SK-N-SH treated with all-trans-retinoic acid at 6 μM for 48 hours (cell line): ENCODE data around the gene CSE1L.
"Not testable (repeated sequence)": the region's sequence is repeated elsewhere in the genome, so short reads cannot be mapped to it uniquely, and the experiment has no call there.

Experiments used
- ATAC-seq: fragments of 200-7000 bp; cut with Tn5 transposase; 3 replicates; pipeline ENCODE4 v1.9.1; 2020; ENCODE audit warnings: mild to moderate bottlenecking, moderate library complexity
- ARNTL ChIP-seq: fragments of 450-650 bp; formaldehyde crosslinking; IDR thresholded peaks from 2 replicates; pipeline ENCODE4 v1.5.0; 2020; ENCODE audit warnings: low read depth, mild to moderate bottlenecking, moderate library complexity, borderline replicate concordance
- BACH2 ChIP-seq: fragments of 250-450 bp; sonication (Bioruptor Pico); IDR thresholded peaks from 2 replicates; pipeline ENCODE4 v1.9.0; 2021; ENCODE audit warnings: mild to moderate bottlenecking, borderline replicate concordance
- CSDC2 ChIP-seq: fragments of 250-450 bp; sonication (Bioruptor Pico); IDR thresholded peaks from 2 replicates; pipeline ENCODE4 v1.5.0; 2020; ENCODE audit warnings: mild to moderate bottlenecking, moderate library complexity
- GLIS3 ChIP-seq: fragments of 250-450 bp; sonication (Bioruptor Pico); IDR thresholded peaks from 2 replicates; pipeline ENCODE4 v1.5.0; 2020; ENCODE audit warnings: mild to moderate bottlenecking, moderate library complexity
- ISL1 ChIP-seq: fragments of 250-450 bp; sonication (Bioruptor Pico); IDR thresholded peaks from 2 replicates; pipeline ENCODE4 v2.1.2; 2022; ENCODE audit warnings: mild to moderate bottlenecking, moderate library complexity
- OSR1 ChIP-seq: fragments of 250-450 bp; sonication (Bioruptor Pico); IDR thresholded peaks from 2 replicates; pipeline ENCODE4 v1.8.0; 2022; ENCODE audit warnings: moderate library complexity, mild to moderate bottlenecking, inconsistent platforms
- PPARA ChIP-seq: fragments of 250-450 bp; sonication (Bioruptor Pico); IDR thresholded peaks from 2 replicates; pipeline ENCODE4 v1.5.0; 2020; ENCODE audit warnings: mild to moderate bottlenecking, borderline replicate concordance
- RARB ChIP-seq: fragments of 250-450 bp; sonication (Bioruptor Pico); IDR thresholded peaks from 2 replicates; pipeline ENCODE4 v1.8.0; 2021; ENCODE audit warnings: mild to moderate bottlenecking, moderate library complexity
- SNAI2 ChIP-seq: fragments of 250-450 bp; sonication (Bioruptor Pico); IDR thresholded peaks from 2 replicates; pipeline ENCODE4 v1.5.0; 2020; ENCODE audit warnings: mild to moderate bottlenecking, moderate library complexity
- TCF4 ChIP-seq: fragments of 250-450 bp; sonication (Bioruptor Pico); IDR thresholded peaks from 2 replicates; pipeline ENCODE4 v1.8.0; 2021; ENCODE audit warnings: mild to moderate bottlenecking, moderate library complexity, borderline replicate concordance
- TOX ChIP-seq: fragments of 250-450 bp; sonication (Bioruptor Pico); IDR thresholded peaks from 2 replicates; pipeline ENCODE4 v1.8.0; 2021; ENCODE audit warnings: mild to moderate bottlenecking, moderate library complexity, borderline replicate concordance
- ZC3H10 ChIP-seq: fragments of 250-450 bp; sonication (Bioruptor Pico); IDR thresholded peaks from 2 replicates; pipeline ENCODE4 v1.5.1; 2021; ENCODE audit warnings: mild to moderate bottlenecking, moderate library complexity
- ZFP3 ChIP-seq: fragments of 250-450 bp; sonication (Bioruptor Pico); IDR thresholded peaks from 2 replicates; pipeline ENCODE4 v1.5.0; 2020; ENCODE audit warnings: mild to moderate bottlenecking, moderate library complexity
- ZNF565 ChIP-seq: fragments of 450-650 bp; formaldehyde crosslinking; conservative IDR thresholded peaks from 2 replicates; pipeline ENCODE4 v1.5.0; 2020; ENCODE audit warnings: low read depth, mild to moderate bottlenecking, moderate library complexity
- ZNF70 ChIP-seq: fragments of 450-650 bp; formaldehyde crosslinking; IDR thresholded peaks from 2 replicates; pipeline ENCODE4 v1.5.0; 2020; ENCODE audit warnings: mild to moderate bottlenecking, moderate library complexity
- ZNF8 ChIP-seq: fragments of 450-650 bp; formaldehyde crosslinking; IDR thresholded peaks from 2 replicates; pipeline ENCODE4 v1.5.0; 2020; ENCODE audit warnings: mild to moderate bottlenecking, moderate library complexity
- TF ChIP-seq, protein P1 (sequence below): fragments of 250-450 bp; sonication (Bioruptor Pico); IDR thresholded peaks from 2 replicates; pipeline ENCODE4 v1.5.0; 2020; ENCODE audit warnings: mild to moderate bottlenecking, moderate library complexity
- TF ChIP-seq, protein P2 (sequence below): fragments of 250-450 bp; sonication (Bioruptor Pico); IDR thresholded peaks from 2 replicates; pipeline ENCODE4 v1.8.0; 2021; ENCODE audit warnings: low read depth, mild to moderate bottlenecking, moderate library complexity, borderline replicate concordance
- TF ChIP-seq, protein P3 (sequence below): fragments of 250-450 bp; sonication (Bioruptor Pico); IDR thresholded peaks from 2 replicates; pipeline ENCODE4 v1.5.1; 2021; ENCODE audit warnings: mild to moderate bottlenecking, moderate library complexity
- TF ChIP-seq, protein P4 (sequence below): fragments of 250-450 bp; sonication (Bioruptor Pico); IDR thresholded peaks from 2 replicates; pipeline ENCODE4 v1.5.1; 2020; ENCODE audit warnings: low read depth, mild to moderate bottlenecking, moderate library complexity
- TF ChIP-seq, protein P5 (sequence below): fragments of 250-450 bp; sonication (Bioruptor Pico); IDR thresholded peaks from 2 replicates; pipeline ENCODE4 v1.8.0; 2020; ENCODE audit warnings: mild to moderate bottlenecking, moderate library complexity, borderline replicate concordance

CSE1L gene

DNA sequence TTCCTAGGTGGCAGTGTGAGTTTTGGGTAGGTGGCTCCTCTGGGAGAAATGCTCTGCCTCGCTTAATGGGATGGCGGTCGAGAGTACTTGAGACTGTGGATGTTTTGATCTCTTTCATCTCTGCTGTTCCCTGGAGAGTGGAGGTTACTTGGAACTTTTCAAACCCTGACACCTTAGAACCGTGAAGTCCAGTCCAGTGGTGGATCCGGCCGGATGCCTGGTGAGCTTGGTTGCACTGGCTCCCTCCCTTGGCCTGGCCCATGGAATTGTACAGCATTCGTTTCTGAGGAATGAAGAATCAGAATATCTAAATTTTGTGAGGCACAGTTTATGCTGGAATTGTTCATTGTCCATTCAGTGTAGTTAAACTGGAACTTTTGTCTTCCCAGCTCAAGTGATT lies 51.0 kb downstream of the CSE1L start (continued):
- TF ChIP-seq, protein P1, sequence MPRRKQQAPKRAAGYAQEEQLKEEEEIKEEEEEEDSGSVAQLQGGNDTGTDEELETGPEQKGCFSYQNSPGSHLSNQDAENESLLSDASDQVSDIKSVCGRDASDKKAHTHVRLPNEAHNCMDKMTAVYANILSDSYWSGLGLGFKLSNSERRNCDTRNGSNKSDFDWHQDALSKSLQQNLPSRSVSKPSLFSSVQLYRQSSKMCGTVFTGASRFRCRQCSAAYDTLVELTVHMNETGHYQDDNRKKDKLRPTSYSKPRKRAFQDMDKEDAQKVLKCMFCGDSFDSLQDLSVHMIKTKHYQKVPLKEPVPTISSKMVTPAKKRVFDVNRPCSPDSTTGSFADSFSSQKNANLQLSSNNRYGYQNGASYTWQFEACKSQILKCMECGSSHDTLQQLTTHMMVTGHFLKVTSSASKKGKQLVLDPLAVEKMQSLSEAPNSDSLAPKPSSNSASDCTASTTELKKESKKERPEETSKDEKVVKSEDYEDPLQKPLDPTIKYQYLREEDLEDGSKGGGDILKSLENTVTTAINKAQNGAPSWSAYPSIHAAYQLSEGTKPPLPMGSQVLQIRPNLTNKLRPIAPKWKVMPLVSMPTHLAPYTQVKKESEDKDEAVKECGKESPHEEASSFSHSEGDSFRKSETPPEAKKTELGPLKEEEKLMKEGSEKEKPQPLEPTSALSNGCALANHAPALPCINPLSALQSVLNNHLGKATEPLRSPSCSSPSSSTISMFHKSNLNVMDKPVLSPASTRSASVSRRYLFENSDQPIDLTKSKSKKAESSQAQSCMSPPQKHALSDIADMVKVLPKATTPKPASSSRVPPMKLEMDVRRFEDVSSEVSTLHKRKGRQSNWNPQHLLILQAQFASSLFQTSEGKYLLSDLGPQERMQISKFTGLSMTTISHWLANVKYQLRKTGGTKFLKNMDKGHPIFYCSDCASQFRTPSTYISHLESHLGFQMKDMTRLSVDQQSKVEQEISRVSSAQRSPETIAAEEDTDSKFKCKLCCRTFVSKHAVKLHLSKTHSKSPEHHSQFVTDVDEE (CRISPR knock-in tag) = no peak
- TF ChIP-seq ZNF70 (CRISPR knock-in tag) (no peak), BACH2 (no peak), CSDC2 (CRISPR knock-in tag) (no peak), SNAI2 (CRISPR knock-in tag) (no peak)

DNA sequence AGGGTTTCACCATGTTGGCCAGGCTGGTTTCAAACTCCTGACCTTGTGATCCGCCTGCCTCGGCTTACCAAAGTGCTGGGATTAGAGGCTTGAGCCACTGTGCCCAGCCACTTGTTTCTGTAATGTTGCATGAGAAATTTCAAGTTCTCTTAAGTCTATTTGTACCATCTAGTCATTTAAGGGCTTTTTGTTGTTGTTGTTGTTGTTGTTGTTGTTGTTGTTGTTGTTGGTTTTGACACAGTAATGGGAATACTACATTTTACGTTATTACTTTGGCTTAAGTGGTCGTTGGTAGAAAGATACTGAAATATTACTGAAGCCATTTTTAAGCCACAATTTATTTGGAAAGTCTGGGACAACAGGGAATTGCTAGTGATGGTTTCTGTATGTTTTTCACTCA lies 52.0 kb downstream of the CSE1L start:
- no peak for TF ChIP-seq TOX (CRISPR knock-in tag)
- no peak for TF ChIP-seq ZNF565 (CRISPR knock-in tag)
- ATAC-seq = no peak

DNA sequence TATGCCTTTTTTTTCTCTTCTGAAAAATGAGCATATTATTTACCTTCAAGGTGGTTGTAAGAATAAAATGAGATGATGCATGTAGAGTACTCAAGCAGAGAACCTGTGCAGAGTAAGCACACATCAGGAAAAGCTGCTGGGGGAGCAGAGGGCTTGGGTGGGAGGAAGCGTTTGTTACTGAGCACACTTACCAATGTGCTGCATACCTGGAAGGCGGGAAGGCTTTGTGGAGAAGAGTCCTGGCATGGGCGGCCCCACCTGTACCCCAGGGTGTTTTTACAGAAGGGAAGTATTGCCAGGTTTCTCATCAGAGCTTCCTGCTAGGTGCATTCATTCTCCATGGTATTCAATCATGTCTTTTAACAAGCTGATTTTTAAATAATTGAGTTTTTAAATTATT lies 52.9 kb downstream of the CSE1L start:
- TF ChIP-seq, protein P2, sequence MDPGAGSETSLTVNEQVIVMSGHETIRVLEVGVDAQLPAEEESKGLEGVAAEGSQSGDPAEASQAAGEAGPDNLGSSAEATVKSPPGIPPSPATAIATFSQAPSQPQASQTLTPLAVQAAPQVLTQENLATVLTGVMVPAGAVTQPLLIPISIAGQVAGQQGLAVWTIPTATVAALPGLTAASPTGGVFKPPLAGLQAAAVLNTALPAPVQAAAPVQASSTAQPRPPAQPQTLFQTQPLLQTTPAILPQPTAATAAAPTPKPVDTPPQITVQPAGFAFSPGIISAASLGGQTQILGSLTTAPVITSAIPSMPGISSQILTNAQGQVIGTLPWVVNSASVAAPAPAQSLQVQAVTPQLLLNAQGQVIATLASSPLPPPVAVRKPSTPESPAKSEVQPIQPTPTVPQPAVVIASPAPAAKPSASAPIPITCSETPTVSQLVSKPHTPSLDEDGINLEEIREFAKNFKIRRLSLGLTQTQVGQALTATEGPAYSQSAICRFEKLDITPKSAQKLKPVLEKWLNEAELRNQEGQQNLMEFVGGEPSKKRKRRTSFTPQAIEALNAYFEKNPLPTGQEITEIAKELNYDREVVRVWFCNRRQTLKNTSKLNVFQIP (CRISPR knock-in tag) = no peak
- TF ChIP-seq ZFP3 (CRISPR knock-in tag) (no peak), RARB (CRISPR knock-in tag) (no peak), ISL1 (CRISPR knock-in tag) (no peak), ZNF565 (CRISPR knock-in tag) (no peak), ZNF8 (CRISPR knock-in tag) (no peak), OSR1 (CRISPR knock-in tag) (no peak), TCF4 (CRISPR knock-in tag) (no peak), PPARA (no peak), GLIS3 (CRISPR knock-in tag) (no peak), ZNF70 (CRISPR knock-in tag) (no peak)
- TF ChIP-seq, all 23 proteins: peak for 0

DNA sequence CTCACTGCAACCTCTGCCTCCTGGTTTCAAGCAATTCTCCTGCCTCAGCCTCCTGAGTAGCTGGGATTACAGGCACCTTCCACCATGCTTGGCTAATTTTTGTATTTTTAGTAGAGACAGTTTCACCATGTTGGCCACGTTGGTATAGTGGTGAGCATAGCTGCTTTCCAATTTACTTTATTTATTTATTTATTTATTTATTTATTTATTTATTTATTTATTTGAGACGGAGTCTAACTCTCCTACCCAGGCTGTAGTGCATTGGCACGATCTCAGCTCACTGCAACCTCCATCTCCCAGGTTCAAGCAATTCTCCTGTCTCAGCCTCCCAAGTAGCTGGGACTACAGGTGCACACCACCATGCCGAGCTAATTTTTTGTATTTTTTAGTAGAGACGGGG lies 54.2 kb downstream of the CSE1L start:
- not testable (repeated sequence) for ATAC-seq

More for the DNA sequence above, 52.9 kb downstream of the CSE1L start:
- no peak for ATAC-seq

DNA sequence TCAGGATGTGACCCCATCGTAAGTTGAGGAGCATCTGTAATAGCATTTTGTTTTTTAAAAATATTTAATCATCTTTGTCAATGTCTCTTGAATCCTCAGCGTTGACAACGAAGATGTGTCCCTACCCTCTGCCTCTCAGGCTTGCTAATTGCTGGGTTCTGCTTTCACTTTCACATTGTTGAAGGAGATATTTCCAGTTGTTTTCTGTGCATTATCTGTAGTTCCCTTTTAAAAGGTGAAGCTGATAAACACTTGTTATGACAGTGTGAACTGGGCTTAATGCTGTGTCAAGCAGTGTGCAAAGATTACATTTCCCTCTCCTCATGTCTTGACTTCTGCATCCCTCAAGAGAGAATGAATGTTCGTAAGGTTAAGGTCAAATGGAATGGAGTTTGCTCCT lies 54.9 kb downstream of the CSE1L start:
- TF ChIP-seq ZNF70 (CRISPR knock-in tag) (no peak), GLIS3 (CRISPR knock-in tag) (no peak), CSDC2 (CRISPR knock-in tag) (no peak), ZFP3 (CRISPR knock-in tag) (no peak), ZNF565 (CRISPR knock-in tag) (no peak), SNAI2 (CRISPR knock-in tag) (no peak), BACH2 (no peak), OSR1 (CRISPR knock-in tag) (no peak), ZC3H10 (CRISPR knock-in tag) (no peak), PPARA (no peak), ARNTL (CRISPR knock-in tag) (no peak), ISL1 (CRISPR knock-in tag) (no peak), TOX (CRISPR knock-in tag) (no peak)
- TF ChIP-seq, protein P3, sequence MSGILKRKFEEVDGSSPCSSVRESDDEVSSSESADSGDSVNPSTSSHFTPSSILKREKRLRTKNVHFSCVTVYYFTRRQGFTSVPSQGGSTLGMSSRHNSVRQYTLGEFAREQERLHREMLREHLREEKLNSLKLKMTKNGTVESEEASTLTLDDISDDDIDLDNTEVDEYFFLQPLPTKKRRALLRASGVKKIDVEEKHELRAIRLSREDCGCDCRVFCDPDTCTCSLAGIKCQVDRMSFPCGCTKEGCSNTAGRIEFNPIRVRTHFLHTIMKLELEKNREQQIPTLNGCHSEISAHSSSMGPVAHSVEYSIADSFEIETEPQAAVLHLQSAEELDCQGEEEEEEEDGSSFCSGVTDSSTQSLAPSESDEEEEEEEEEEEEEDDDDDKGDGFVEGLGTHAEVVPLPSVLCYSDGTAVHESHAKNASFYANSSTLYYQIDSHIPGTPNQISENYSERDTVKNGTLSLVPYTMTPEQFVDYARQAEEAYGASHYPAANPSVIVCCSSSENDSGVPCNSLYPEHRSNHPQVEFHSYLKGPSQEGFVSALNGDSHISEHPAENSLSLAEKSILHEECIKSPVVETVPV = no peak
- TF ChIP-seq, protein P1 (CRISPR knock-in tag) = no peak
- TF ChIP-seq, protein P4, sequence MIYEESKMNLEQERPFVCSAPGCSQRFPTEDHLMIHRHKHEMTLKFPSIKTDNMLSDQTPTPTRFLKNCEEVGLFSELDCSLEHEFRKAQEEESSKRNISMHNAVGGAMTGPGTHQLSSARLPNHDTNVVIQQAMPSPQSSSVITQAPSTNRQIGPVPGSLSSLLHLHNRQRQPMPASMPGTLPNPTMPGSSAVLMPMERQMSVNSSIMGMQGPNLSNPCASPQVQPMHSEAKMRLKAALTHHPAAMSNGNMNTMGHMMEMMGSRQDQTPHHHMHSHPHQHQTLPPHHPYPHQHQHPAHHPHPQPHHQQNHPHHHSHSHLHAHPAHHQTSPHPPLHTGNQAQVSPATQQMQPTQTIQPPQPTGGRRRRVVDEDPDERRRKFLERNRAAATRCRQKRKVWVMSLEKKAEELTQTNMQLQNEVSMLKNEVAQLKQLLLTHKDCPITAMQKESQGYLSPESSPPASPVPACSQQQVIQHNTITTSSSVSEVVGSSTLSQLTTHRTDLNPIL = no peak
- TF ChIP-seq, protein P5, sequence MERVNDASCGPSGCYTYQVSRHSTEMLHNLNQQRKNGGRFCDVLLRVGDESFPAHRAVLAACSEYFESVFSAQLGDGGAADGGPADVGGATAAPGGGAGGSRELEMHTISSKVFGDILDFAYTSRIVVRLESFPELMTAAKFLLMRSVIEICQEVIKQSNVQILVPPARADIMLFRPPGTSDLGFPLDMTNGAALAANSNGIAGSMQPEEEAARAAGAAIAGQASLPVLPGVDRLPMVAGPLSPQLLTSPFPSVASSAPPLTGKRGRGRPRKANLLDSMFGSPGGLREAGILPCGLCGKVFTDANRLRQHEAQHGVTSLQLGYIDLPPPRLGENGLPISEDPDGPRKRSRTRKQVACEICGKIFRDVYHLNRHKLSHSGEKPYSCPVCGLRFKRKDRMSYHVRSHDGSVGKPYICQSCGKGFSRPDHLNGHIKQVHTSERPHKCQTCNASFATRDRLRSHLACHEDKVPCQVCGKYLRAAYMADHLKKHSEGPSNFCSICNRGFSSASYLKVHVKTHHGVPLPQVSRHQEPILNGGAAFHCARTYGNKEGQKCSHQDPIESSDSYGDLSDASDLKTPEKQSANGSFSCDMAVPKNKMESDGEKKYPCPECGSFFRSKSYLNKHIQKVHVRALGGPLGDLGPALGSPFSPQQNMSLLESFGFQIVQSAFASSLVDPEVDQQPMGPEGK (CRISPR knock-in tag) = no peak
- no peak for ATAC-seq
